ENCODE results near the gene SLC39A1.
A peak's percentile ranks its signal among the peaks of the same experiment; 100 is the strongest.

The SLC39A1 gene

DNA sequence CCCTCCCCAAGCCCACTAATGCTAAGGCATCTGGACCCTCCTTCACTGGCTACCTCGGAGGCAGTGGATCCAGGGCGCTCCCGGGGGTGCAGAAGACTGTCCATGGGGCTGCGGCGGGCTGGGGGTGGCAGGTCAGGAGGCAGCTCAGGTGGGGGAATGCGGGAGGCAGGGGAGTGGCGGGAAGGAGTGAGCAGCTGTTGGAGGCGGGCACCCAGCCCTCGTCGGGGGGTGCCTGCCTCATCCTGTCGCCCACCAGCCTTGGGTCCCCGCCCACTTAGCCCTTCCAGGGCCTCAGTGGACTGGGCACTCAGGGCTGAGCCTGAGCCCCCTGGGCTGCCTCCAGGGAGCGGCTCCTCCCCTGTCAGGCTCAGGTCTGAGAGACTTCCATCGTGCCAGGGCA is 29.9 kb downstream of the SLC39A1 start:
- Histone ChIP-seq H3K27me3 (ENCODE audit: control insufficient read depth in 1 of 2, insufficient read depth in 2 of 2, low read length in 2 of 2) (no peaks in the 10 kb centered on the region), H3K36me3 (ENCODE audit: control insufficient read depth in 1 of 2, insufficient read depth in 2 of 2, low read length in 2 of 2) (peaks cover 46 to 76% of the 10 kb centered on the region in 2 donors), H3K9me3 (ENCODE audit: control insufficient read depth in 1 of 2, low read length in 2 of 2) (no peaks in the 10 kb centered on the region), H3K4me1 (ENCODE audit: control insufficient read depth in 1 of 2, insufficient read depth in 2 of 2, low read length in 2 of 2) (peaks cover 0 to 4% of the 10 kb centered on the region in 2 donors), H3K27ac (ENCODE audit: low read depth, low read length) (no peak overlapping the region), H3K4me3 (ENCODE audit: low read depth in 1 of 2, low read length in 2 of 2) (no peak overlapping the region), H3K9ac (ENCODE audit: low read depth in 1 of 2, low read length in 2 of 2) (no peak overlapping the region)

DNA sequence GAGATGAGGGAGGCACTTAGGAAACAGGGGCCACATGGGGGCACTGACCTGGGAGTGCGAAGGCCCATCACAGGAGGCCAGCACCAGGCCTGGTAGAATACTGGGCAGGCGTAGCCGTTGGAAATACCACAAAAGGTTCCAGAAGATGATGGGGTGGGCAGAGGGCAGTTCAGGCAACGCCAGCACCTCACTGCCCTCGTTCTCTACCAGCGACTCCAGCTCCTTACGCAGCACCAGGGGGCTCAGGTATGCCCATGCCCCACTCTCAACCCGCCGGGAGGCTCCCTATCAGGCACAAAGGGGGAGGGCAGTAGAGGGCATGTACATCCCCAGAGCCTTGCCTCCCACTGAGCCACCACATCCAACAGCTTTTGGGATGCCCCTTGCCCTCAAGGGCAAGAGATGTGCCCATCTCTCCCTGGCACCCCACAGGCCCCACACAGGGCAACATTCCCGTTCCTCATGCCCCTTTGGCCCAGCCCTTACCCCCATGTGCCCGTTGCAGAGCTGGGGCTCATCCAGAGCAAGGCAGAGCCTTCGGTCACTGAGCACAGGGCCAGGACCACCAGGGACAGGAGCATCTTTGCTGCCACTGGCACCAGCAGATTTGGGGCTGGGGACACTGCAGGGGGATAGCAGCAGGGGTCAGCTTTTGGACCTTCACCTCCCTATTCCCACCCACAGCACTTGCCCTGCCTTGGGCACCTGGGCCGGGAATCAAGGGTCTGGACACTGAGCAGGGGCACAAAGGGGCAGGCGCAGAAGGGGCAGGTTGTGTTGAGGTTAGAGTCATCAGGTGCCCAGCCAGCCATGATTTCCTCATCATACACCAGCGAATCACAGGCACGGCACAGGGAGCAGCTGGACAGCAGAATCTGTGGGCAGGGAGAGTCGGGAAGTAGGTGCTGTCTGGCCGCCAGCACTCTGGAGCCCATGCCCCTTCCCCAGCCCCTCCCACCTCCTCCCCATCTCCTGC is 30.9 kb downstream of the SLC39A1 start:
- no peaks in the 10 kb centered on the region for H3K9me3 ChIP-seq (ENCODE audit: control insufficient read depth in 1 of 2, low read length in 2 of 2)
- H3K4me1 ChIP-seq (ENCODE audit: control insufficient read depth in 1 of 2, insufficient read depth in 2 of 2, low read length in 2 of 2): peaks cover 0 to 4% of the 10 kb centered on the region in 2 donors
- H3K9ac ChIP-seq (ENCODE audit: low read depth in 1 of 2, low read length in 2 of 2): no peak overlapping the region
- H3K27me3 ChIP-seq (ENCODE audit: control insufficient read depth in 1 of 2, insufficient read depth in 2 of 2, low read length in 2 of 2): no peaks in the 10 kb centered on the region
- H3K27ac ChIP-seq (ENCODE audit: low read depth, low read length): no peak overlapping the region
- H3K4me3 ChIP-seq (ENCODE audit: low read depth in 1 of 2, low read length in 2 of 2): no peak overlapping the region
- H3K36me3 ChIP-seq (ENCODE audit: control insufficient read depth in 1 of 2, insufficient read depth in 2 of 2, low read length in 2 of 2): peaks cover 44 to 70% of the 10 kb centered on the region in 2 donors

DNA sequence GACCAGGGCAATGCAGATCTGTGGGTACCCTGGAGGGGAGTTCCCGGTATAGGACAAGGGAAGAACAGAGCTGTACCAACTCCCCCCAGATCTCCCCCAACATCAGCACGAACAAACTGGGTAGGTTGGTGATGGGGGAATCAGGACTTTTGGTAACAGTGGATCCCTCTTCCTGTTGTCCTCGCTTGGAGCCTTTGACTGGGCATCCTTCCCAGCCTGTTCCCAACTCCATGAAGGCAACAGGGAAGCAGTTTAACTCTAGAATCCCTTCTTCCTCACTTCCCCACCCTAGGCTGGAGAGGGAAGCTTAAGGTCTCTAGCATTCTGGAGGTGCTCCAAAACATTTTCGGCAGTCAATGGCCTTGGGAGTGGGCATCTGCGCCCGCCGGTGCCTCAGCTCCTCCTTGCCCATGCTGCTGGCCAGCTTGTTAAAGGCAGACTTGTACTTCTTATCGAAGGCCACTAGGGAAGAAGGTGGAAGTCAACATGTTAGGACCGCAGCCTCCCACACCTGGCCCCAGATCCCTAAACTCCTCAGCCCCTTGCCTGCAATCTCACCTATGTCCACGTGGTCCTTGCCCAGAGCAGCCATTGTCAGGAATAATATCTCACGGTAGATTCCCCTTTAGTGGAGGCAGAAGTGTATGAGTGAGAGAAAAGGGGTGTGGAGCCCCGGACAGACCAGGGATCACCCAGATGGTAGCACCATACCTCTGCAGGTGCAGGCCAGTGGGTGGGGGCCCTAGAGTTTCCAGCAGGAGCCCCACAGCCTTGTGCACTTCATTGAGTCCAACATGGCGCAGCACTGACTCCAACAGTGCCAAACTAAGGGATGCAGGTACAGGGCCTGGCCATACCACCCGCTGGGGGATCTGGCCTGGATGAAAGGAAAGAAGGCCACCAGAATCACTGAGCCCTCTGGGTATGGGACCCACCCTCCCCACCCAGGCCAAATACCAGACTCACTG is 33.1 kb downstream of the SLC39A1 start:
- H3K9ac ChIP-seq (ENCODE audit: low read depth in 1 of 2, low read length in 2 of 2): no peak overlapping the region

DNA sequence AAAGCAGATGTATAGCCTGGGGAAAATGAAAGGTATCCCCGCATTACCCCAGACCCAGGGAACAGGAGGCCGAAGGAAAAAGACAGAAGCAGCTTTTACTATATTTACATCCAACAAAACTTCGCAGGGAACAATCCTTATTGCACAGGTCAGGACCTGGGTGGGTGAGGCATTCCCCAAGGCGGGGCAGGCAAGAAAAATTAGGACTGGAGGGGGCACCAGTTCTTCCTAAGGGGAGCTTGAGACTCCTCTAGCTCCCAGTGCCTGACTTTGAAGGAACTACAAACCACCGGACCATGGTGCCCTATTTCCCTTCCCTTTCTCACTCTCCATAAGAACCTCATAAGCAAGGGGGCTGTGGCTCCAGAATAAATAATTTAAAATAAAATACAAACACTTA is 33.9 kb downstream of the SLC39A1 start:
- no peak overlapping the region for H3K27ac ChIP-seq (ENCODE audit: low read depth, low read length)
- peaks cover 0 to 4% of the 10 kb centered on the region in 2 donors for H3K4me1 ChIP-seq (ENCODE audit: control insufficient read depth in 1 of 2, insufficient read depth in 2 of 2, low read length in 2 of 2)
- no peak overlapping the region for H3K9ac ChIP-seq (ENCODE audit: low read depth in 1 of 2, low read length in 2 of 2)
- no peak overlapping the region for H3K4me3 ChIP-seq (ENCODE audit: low read depth in 1 of 2, low read length in 2 of 2)
- peaks cover 20 to 42% of the 10 kb centered on the region in 2 donors for H3K36me3 ChIP-seq (ENCODE audit: control insufficient read depth in 1 of 2, insufficient read depth in 2 of 2, low read length in 2 of 2)
- no peaks in the 10 kb centered on the region for H3K27me3 ChIP-seq (ENCODE audit: control insufficient read depth in 1 of 2, insufficient read depth in 2 of 2, low read length in 2 of 2)
- no peaks in the 10 kb centered on the region for H3K9me3 ChIP-seq (ENCODE audit: control insufficient read depth in 1 of 2, low read length in 2 of 2)

More for the DNA sequence above, 33.1 kb downstream of the SLC39A1 start:
- H3K9me3 ChIP-seq (ENCODE audit: control insufficient read depth in 1 of 2, low read length in 2 of 2): no peaks in the 10 kb centered on the region
- H3K4me3 ChIP-seq (ENCODE audit: low read depth in 1 of 2, low read length in 2 of 2): no peak overlapping the region
- peaks cover 25 to 50% of the 10 kb centered on the region in 2 donors for H3K36me3 ChIP-seq (ENCODE audit: control insufficient read depth in 1 of 2, insufficient read depth in 2 of 2, low read length in 2 of 2)
- no peaks in the 10 kb centered on the region for H3K27me3 ChIP-seq (ENCODE audit: control insufficient read depth in 1 of 2, insufficient read depth in 2 of 2, low read length in 2 of 2)
- peaks cover 0 to 4% of the 10 kb centered on the region in 2 donors for H3K4me1 ChIP-seq (ENCODE audit: control insufficient read depth in 1 of 2, insufficient read depth in 2 of 2, low read length in 2 of 2)
- H3K27ac ChIP-seq (ENCODE audit: low read depth, low read length): no peak overlapping the region

DNA sequence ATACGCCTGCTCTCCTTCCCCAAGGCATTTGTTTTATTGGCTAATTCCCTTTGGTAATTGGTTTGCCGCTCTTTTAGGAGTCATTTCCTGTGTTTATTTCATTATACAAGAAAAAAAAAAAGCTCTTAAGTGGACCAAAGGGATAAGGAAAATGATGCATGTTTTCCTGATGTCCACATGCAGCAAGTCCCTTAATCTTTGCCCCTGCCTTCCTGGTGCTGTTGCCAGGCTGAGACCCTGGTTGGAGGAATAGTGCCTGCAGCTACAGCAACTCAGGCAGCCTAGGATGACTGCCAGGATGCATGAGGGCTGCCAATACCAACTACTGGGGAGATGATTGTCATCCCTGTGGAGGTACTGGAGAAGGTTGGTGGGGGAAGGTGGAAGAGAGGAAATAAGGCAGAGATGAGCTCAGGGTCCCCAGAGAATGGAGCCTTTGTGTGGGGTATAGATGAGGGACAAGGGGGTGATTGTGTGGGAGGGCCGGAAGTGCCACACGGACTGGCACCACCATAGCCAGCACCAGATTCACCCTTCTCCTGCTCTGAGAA is 34.5 kb downstream of the SLC39A1 start:
- no peaks in the 10 kb centered on the region for H3K27me3 ChIP-seq (ENCODE audit: control insufficient read depth in 1 of 2, insufficient read depth in 2 of 2, low read length in 2 of 2)
- no peaks in the 10 kb centered on the region for H3K9me3 ChIP-seq (ENCODE audit: control insufficient read depth in 1 of 2, low read length in 2 of 2)
- no peak overlapping the region for H3K27ac ChIP-seq (ENCODE audit: low read depth, low read length)
- peaks cover 16 to 38% of the 10 kb centered on the region in 2 donors for H3K36me3 ChIP-seq (ENCODE audit: control insufficient read depth in 1 of 2, insufficient read depth in 2 of 2, low read length in 2 of 2)
- H3K4me3 ChIP-seq (ENCODE audit: low read depth in 1 of 2, low read length in 2 of 2): no peak overlapping the region
- no peak overlapping the region for H3K9ac ChIP-seq (ENCODE audit: low read depth in 1 of 2, low read length in 2 of 2)
- peaks cover 2 to 7% of the 10 kb centered on the region in 2 donors for H3K4me1 ChIP-seq (ENCODE audit: control insufficient read depth in 1 of 2, insufficient read depth in 2 of 2, low read length in 2 of 2)

DNA sequence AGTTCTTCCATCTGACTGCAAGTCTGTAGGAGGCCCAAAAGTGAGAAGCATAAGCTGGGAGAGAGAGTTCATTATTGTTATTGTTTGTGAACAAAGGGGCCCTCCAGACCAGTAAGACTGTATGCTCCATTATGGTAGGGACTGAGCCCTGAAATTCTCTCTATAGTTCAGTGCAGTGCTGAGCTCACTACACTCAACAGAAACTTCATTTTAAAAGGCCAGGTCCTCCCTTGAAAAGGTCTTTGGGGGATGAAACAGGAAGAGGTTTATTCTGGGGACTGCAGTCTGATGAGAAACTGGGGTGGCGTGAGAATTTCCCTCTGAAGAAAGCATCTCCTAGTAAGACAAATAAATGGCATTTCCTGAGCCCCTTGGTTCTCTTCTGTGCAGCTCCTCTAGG is 35.1 kb downstream of the SLC39A1 start:
- no peak overlapping the region for H3K27ac ChIP-seq (ENCODE audit: low read depth, low read length)
- no peaks in the 10 kb centered on the region for H3K27me3 ChIP-seq (ENCODE audit: control insufficient read depth in 1 of 2, insufficient read depth in 2 of 2, low read length in 2 of 2)
- H3K36me3 ChIP-seq (ENCODE audit: control insufficient read depth in 1 of 2, insufficient read depth in 2 of 2, low read length in 2 of 2): peaks cover 16 to 32% of the 10 kb centered on the region in 2 donors
- no peaks in the 10 kb centered on the region for H3K9me3 ChIP-seq (ENCODE audit: control insufficient read depth in 1 of 2, low read length in 2 of 2)
- H3K4me1 ChIP-seq (ENCODE audit: control insufficient read depth in 1 of 2, insufficient read depth in 2 of 2, low read length in 2 of 2): peaks cover 7 to 11% of the 10 kb centered on the region in 2 donors
- H3K4me3 ChIP-seq (ENCODE audit: low read depth in 1 of 2, low read length in 2 of 2): no peak overlapping the region
- H3K9ac ChIP-seq (ENCODE audit: low read depth in 1 of 2, low read length in 2 of 2): no peak overlapping the region

DNA sequence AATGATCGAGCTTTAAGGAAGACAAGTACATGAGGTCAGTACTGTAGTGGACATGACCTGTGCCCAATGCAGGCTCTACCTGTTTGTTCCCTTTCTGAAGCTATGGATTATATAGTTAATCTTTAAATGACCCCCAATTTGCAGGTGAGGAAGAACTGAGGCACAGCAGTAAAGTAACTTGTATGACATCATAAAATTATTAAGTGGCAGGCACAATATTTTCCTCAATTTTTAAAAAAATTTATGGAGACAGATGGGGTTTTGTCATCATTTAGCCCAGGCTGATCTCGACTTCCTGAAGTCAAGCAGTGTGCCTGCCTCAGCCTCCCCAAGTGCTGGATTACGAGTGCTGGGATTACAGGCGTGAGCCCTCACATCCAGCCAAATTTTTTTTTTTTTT is 36.9 kb downstream of the SLC39A1 start:
- no peaks in the 10 kb centered on the region for H3K9me3 ChIP-seq (ENCODE audit: control insufficient read depth in 1 of 2, low read length in 2 of 2)
- no peaks in the 10 kb centered on the region for H3K27me3 ChIP-seq (ENCODE audit: control insufficient read depth in 1 of 2, insufficient read depth in 2 of 2, low read length in 2 of 2)
- H3K9ac ChIP-seq (ENCODE audit: low read depth in 1 of 2, low read length in 2 of 2): no peak overlapping the region
- peaks cover 13 to 17% of the 10 kb centered on the region in 2 donors for H3K4me1 ChIP-seq (ENCODE audit: control insufficient read depth in 1 of 2, insufficient read depth in 2 of 2, low read length in 2 of 2)
- H3K36me3 ChIP-seq (ENCODE audit: control insufficient read depth in 1 of 2, insufficient read depth in 2 of 2, low read length in 2 of 2): peaks cover 4 to 18% of the 10 kb centered on the region in 2 donors
- no peak overlapping the region for H3K27ac ChIP-seq (ENCODE audit: low read depth, low read length)
- no peak overlapping the region for H3K4me3 ChIP-seq (ENCODE audit: low read depth in 1 of 2, low read length in 2 of 2)

DNA sequence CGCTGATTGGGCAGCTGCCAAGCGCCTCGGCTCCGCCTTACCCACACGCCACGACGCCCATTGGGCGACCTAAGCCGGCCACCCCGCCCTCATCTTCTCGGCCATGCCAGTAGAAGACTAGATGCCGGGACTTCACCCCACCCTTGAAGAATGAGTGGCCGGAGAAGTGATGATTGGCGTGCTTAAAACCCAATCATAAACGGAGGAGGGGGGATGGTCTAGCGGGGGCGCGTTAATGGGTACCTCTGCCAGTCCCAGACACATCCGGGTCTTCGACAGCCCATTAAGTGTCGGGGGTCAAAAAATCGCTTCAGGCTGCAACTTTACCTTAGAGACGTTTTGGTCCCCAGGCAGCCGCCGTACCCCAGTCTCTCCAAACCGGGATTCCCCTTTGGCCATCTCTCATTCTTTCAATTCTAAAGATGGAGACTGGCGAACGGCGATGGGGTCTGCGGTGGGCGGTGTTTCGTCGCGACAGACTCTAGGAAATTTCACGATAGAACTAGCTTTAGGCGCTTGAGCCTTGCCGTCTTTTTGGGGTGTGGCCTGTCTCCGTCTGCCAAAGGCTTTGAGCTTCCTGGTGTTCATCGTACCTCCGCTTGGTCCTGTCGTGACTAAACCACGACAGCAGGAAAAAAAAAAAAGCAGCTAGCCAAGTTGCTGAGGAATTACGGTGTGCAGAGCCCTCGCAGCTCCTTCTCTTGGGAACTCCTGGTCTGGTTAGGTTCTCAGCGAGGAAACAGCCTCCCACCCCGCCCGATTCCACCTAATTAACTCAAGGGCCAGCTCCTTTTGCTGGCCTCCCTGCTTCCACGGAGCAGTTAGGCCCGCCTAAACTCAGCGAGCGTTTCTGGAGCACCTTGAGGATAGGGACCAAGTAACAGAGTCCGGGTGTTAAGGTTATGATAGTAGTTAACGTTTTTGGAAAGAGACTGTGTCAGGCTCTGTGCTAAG is 40.1 kb downstream of the SLC39A1 start, which contains the start of gene GATAD2B:
TSS of gene GATAD2B (minus strand) at position 1 of the 954 bp plus-strand sequence. CDS start 94,625 bp downstream, outside the sequence.
- no peaks in the 10 kb centered on the region for H3K9me3 ChIP-seq (ENCODE audit: control insufficient read depth in 1 of 2, low read length in 2 of 2)
- peaks cover 3 to 5% of the 10 kb centered on the region in 2 donors for H3K36me3 ChIP-seq (ENCODE audit: control insufficient read depth in 1 of 2, insufficient read depth in 2 of 2, low read length in 2 of 2)
- H3K9ac ChIP-seq (ENCODE audit: low read depth in 1 of 2, low read length in 2 of 2): peak within 1 kb of the TSS; percentile 81 to 85
- H3K27me3 ChIP-seq (ENCODE audit: control insufficient read depth in 1 of 2, insufficient read depth in 2 of 2, low read length in 2 of 2): no peaks in the 10 kb centered on the region
- peak within 1 kb of the TSS; percentile 80 to 98 for H3K4me3 ChIP-seq (ENCODE audit: low read depth in 1 of 2, low read length in 2 of 2)
- peaks cover 28 to 29% of the 10 kb centered on the region in 2 donors for H3K4me1 ChIP-seq (ENCODE audit: control insufficient read depth in 1 of 2, insufficient read depth in 2 of 2, low read length in 2 of 2)
- peak within 1 kb of the TSS; percentile 75 for H3K27ac ChIP-seq (ENCODE audit: low read depth, low read length)

Data from duodenal mucosa (tissue), 2 donors.